ENCODE measurements around the gene FLT3LG.

The FLT3LG gene

DNA sequence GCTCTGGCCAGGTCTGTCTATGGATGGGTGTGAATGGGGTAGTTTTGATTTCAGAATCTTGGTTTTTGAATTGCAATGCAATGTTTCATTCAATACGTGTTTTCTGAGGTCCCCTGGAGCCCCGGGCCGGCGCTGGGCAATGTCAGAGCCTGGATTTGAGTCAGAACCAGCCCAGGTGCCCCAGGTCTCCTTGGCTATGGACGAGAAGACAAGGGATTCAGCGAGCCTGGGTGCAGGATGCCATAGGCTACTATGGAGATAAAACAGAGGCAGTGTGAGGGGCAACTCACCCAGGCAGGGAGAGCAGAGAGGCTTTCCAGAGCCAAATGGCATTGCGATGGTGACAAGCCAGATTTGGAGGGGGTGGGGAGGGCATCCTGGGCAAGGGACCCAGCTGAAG is 12.2 kb downstream of the FLT3LG start:
- no peak overlapping the region for H3K4me3 ChIP-seq (ENCODE audit: insufficient read length, low read depth)
- no peak for DNase-seq (ENCODE audit: low read depth, low spot score)
- no peaks in the 10 kb centered on the region for H3K9me3 ChIP-seq (ENCODE audit: insufficient read depth, low read length)
- peak overlapping the region; percentile 33 for H3K9ac ChIP-seq (ENCODE audit: insufficient read length, low read depth)
- TF ChIP-seq ZNF274 (IDR thresholded peaks at IDR 0.05; ENCODE audit: low read depth, low read length), result no peak
- no peak for TF ChIP-seq YY1 (IDR thresholded peaks at IDR 0.05; ENCODE audit: insufficient read depth, insufficient read length)
- no peak for TF ChIP-seq SUZ12 (IDR thresholded peaks at IDR 0.05; ENCODE audit: extremely low read depth, insufficient read depth, insufficient read length)
- H3K36me3 ChIP-seq (ENCODE audit: insufficient read depth, insufficient read length, low read length), result peaks cover 37% of the 10 kb centered on the region
- peaks cover 3% of the 10 kb centered on the region for H3K4me1 ChIP-seq (ENCODE audit: insufficient read depth, insufficient read length)
- H3K27me3 ChIP-seq (ENCODE audit: insufficient read depth, insufficient read length), result no peaks in the 10 kb centered on the region

- H3K4me3 ChIP-seq (ENCODE audit: insufficient read length, low read depth), result peak overlapping the region; percentile 25
- TF ChIP-seq SUZ12 (IDR thresholded peaks at IDR 0.05; ENCODE audit: extremely low read depth, insufficient read depth, insufficient read length), result no peak
- no peak for TF ChIP-seq YY1 (IDR thresholded peaks at IDR 0.05; ENCODE audit: insufficient read depth, insufficient read length)
- no peak for TF ChIP-seq ZNF274 (IDR thresholded peaks at IDR 0.05; ENCODE audit: low read depth, low read length)
- no peaks in the 10 kb centered on the region for H3K9me3 ChIP-seq (ENCODE audit: insufficient read depth, low read length)
- no peak for DNase-seq (ENCODE audit: low read depth, low spot score)
- peak overlapping the region; percentile 71 for H3K9ac ChIP-seq (ENCODE audit: insufficient read length, low read depth)
- H3K36me3 ChIP-seq (ENCODE audit: insufficient read depth, insufficient read length, low read length), result peaks cover 42% of the 10 kb centered on the region
- peaks cover 3% of the 10 kb centered on the region for H3K4me1 ChIP-seq (ENCODE audit: insufficient read depth, insufficient read length)
- H3K27me3 ChIP-seq (ENCODE audit: insufficient read depth, insufficient read length), result no peaks in the 10 kb centered on the region
These were observed 12.8 kb downstream of the FLT3LG start for GRCh38 chr19:49486710-49487276.

- peak within 1 kb of the TSS; percentile 99 for H3K9ac ChIP-seq (ENCODE audit: insufficient read length, low read depth)
- H3K4me1 ChIP-seq (ENCODE audit: insufficient read depth, insufficient read length), result peaks cover 3% of the 10 kb centered on the region
- no peaks in the 10 kb centered on the region for H3K9me3 ChIP-seq (ENCODE audit: insufficient read depth, low read length)
- TF ChIP-seq ZNF274 (IDR thresholded peaks at IDR 0.05; ENCODE audit: low read depth, low read length), result no peak
- peak; percentile 97 for TF ChIP-seq YY1 (IDR thresholded peaks at IDR 0.05; ENCODE audit: insufficient read depth, insufficient read length)
- DNase-seq (ENCODE audit: low read depth, low spot score), result peak; percentile 98
- no peaks in the 10 kb centered on the region for H3K27me3 ChIP-seq (ENCODE audit: insufficient read depth, insufficient read length)
- peak within 1 kb of the TSS; percentile 95 for H3K4me3 ChIP-seq (ENCODE audit: insufficient read length, low read depth)
- peaks cover 49% of the 10 kb centered on the region for H3K36me3 ChIP-seq (ENCODE audit: insufficient read depth, insufficient read length, low read length)
These were observed 13.4 kb downstream of the FLT3LG start, which contains the start of gene RPL13A for GRCh38 chr19:49487277-49488045. RPL13A (plus strand) TSS chr19:49487608; CDS start chr19:49487630, 22 bp downstream.

DNA sequence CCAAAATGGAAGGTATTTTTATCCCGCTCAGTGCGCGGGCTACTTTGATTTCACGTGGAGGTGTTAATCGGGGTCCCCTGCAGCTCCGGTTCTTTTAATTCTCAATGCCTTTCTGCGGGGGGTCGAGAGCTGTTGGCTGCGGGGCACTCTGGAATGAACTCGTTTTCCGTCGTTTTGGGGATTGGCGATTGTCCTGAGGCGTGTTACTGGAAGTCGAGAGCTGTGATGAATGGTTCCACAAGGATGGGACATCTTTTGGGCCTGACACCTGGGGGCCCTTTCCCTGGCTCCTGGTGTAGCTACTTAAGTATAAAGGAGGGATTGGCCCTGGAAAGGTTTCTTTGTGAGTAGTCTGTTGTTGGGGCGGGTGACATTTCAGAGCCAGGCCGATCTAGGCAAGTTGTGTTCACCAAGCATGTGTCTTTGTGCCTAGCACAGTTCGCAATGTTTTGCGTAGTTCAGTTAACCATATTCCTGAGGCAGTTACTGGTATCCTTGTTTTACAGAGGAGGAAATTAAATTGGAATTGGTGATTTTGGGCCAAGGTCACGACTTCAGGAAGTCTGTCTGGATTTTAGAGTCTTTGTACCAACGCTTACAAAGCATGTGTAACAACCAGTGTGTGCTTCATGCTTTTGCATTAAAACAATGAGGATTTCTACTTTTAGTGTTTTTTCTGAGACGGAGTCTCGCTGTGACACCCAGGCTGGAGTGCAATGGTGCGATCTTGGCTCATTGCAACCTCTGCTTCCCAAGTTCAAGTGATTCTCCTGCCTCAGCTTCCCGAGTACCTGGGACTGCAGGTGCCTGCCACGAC is 14.2 kb downstream of the FLT3LG start:
- H3K4me3 ChIP-seq (ENCODE audit: insufficient read length, low read depth), result peak overlapping the region; percentile 95

DNA sequence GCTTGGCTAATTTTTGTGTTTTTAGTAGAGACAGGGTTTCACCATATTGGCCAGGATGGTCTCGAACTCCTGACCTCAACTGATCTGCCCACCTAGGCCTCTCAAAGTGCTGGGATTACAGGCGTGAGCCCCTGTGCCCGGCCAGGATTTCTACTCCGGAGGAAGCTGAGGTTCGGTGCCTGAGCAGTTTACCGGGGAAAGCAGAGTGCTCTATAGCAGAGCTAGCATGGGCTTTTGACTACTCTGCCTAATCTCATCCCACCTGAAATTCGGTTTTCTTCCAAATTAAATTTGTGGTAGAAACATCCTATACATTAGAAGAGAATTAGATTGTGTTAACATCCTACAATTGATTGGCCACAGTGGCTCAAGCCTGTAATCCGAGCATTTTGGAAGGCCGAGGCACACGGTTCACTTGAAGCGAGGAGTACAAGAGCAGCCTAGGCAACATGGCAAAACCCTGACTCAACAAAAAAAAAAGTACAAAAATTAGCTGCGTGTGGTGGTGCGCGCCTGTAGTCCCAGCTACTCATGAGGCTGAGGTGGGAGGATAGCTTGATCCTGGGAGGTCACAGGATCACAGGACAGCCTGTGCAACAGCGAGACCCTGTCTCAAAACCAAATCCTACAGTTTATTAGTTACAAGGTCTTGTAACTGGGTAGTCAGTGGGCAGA is 15.0 kb downstream of the FLT3LG start:
- peaks cover 3% of the 10 kb centered on the region for H3K4me1 ChIP-seq (ENCODE audit: insufficient read depth, insufficient read length)
- TF ChIP-seq YY1 (IDR thresholded peaks at IDR 0.05; ENCODE audit: insufficient read depth, insufficient read length) (no peak), ZNF274 (IDR thresholded peaks at IDR 0.05; ENCODE audit: low read depth, low read length) (no peak), SUZ12 (IDR thresholded peaks at IDR 0.05; ENCODE audit: extremely low read depth, insufficient read depth, insufficient read length) (no peak)
- peaks cover 55% of the 10 kb centered on the region for H3K36me3 ChIP-seq (ENCODE audit: insufficient read depth, insufficient read length, low read length)
- peak overlapping the region; percentile 99 for H3K9ac ChIP-seq (ENCODE audit: insufficient read length, low read depth)
- H3K4me3 ChIP-seq (ENCODE audit: insufficient read length, low read depth), result peak overlapping the region; percentile 95
- H3K27me3 ChIP-seq (ENCODE audit: insufficient read depth, insufficient read length), result no peaks in the 10 kb centered on the region
- H3K9me3 ChIP-seq (ENCODE audit: insufficient read depth, low read length), result no peaks in the 10 kb centered on the region
- DNase-seq (ENCODE audit: low read depth, low spot score), result no peak

More for the DNA sequence above, 14.2 kb downstream of the FLT3LG start:
- H3K9ac ChIP-seq (ENCODE audit: insufficient read length, low read depth), result peak overlapping the region; percentile 99
- no peak for DNase-seq (ENCODE audit: low read depth, low spot score)
- no peaks in the 10 kb centered on the region for H3K27me3 ChIP-seq (ENCODE audit: insufficient read depth, insufficient read length)
- TF ChIP-seq YY1 (IDR thresholded peaks at IDR 0.05; ENCODE audit: insufficient read depth, insufficient read length), result no peak
- no peak for TF ChIP-seq SUZ12 (IDR thresholded peaks at IDR 0.05; ENCODE audit: extremely low read depth, insufficient read depth, insufficient read length)
- TF ChIP-seq ZNF274 (IDR thresholded peaks at IDR 0.05; ENCODE audit: low read depth, low read length), result no peak
- peaks cover 3% of the 10 kb centered on the region for H3K4me1 ChIP-seq (ENCODE audit: insufficient read depth, insufficient read length)
- no peaks in the 10 kb centered on the region for H3K9me3 ChIP-seq (ENCODE audit: insufficient read depth, low read length)
- peaks cover 55% of the 10 kb centered on the region for H3K36me3 ChIP-seq (ENCODE audit: insufficient read depth, insufficient read length, low read length)

DNA sequence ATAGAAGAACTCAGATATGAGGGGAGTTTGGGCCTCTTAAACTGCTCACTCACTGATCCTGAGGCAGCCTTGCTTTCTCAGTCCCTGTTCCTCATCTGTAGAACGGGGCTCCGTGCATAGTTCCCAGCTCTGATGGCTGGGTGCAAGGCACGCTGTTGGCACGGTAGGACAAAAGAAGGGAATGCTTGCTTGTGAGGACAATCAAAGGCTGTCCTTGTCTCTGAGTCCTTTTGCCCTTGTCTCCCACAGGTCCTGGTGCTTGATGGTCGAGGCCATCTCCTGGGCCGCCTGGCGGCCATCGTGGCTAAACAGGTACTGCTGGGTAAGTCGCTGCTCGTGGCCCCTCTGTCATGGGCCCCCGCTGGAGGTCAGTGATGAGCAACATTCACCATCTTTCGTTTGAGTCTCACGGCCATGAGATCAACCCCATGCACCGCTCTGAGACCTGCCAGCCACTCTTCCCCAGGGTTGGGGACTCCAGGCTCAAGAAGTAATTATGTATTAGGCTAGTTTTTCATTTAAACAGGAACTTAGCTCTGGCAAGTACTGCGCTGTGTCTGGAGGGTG is 15.7 kb downstream of the FLT3LG start:
- Histone ChIP-seq H3K9me3 (ENCODE audit: insufficient read depth, low read length) (no peaks in the 10 kb centered on the region), H3K36me3 (ENCODE audit: insufficient read depth, insufficient read length, low read length) (peaks cover 55% of the 10 kb centered on the region), H3K4me1 (ENCODE audit: insufficient read depth, insufficient read length) (peaks cover 3% of the 10 kb centered on the region), H3K27me3 (ENCODE audit: insufficient read depth, insufficient read length) (no peaks in the 10 kb centered on the region), H3K9ac (ENCODE audit: insufficient read length, low read depth) (peak overlapping the region; percentile 99), H3K4me3 (ENCODE audit: insufficient read length, low read depth) (peak overlapping the region; percentile 95)
- TF ChIP-seq ZNF274 (IDR thresholded peaks at IDR 0.05; ENCODE audit: low read depth, low read length) (no peak), SUZ12 (IDR thresholded peaks at IDR 0.05; ENCODE audit: extremely low read depth, insufficient read depth, insufficient read length) (no peak), YY1 (IDR thresholded peaks at IDR 0.05; ENCODE audit: insufficient read depth, insufficient read length) (no peak)
- DNase-seq (ENCODE audit: low read depth, low spot score), result no peak
